CD14-positive monocyte (primary cell): ENCODE measurements around the gene TMEM37. TPM values are rescaled to one million over a fixed set of nuclear protein-coding genes. Genes with fewer than 3 reads are reported as not detected.
A peak's percentile ranks its signal among the peaks of the same experiment; 100 is the strongest.

ENCODE experiments used
- DNase-seq, 3 donors: peaks; one replicate each; pipeline ENCODE4 v3.0.0-alpha.2; 2011 to 2022
- H2AFZ ChIP-seq: 2 replicates; pipeline ENCODE4 v1.6.0; 2012; ENCODE audit warnings: mild to moderate bottlenecking, low read depth, low read length, inconsistent platforms; ENCODE audit not compliant: insufficient read depth, poor library complexity, severe bottlenecking
- H3K27ac ChIP-seq, 2 donors: 1 replicate in 1 of 2; 2 replicates in 1 of 2; pipeline ENCODE4 v1.5.1; 2012 to 2013; ENCODE audit warnings: low read length in 2 of 2, control low read depth in 1 of 2, inconsistent platforms in 1 of 2, low read depth in 1 of 2, mild to moderate bottlenecking in 1 of 2
- H3K27me3 ChIP-seq, 2 donors: one replicate each; pipeline versions ENCODE4 v1.6.0 to v1.6.1; 2011 to 2013; ENCODE audit warnings: low read length in 2 of 2; ENCODE audit not compliant: control insufficient read depth in 2 of 2, insufficient read depth in 2 of 2
- H3K36me3 ChIP-seq, 2 donors: replicated peaks in 1 of 2; 1 replicate in 1 of 2; 2 replicates in 1 of 2; pipeline versions ENCODE4 v1.5.1 to v1.6.1; 2012 to 2013; ENCODE audit warnings: low read length in 2 of 2, control low read depth in 1 of 2, inconsistent platforms in 1 of 2, mild to moderate bottlenecking in 1 of 2; ENCODE audit not compliant: insufficient read depth in 2 of 2, control insufficient read depth in 1 of 2
- H3K4me1 ChIP-seq, 2 donors: 1 replicate in 1 of 2; 2 replicates in 1 of 2; pipeline versions ENCODE4 v1.5.1 to v1.6.1; 2012 to 2013; ENCODE audit warnings: low read length in 2 of 2, control low read depth in 1 of 2, inconsistent platforms in 1 of 2, mild to moderate bottlenecking in 1 of 2, moderate library complexity in 1 of 2; ENCODE audit not compliant: insufficient read depth in 2 of 2, control insufficient read depth in 1 of 2
- H3K4me2 ChIP-seq: replicated peaks from 2 replicates; pipeline ENCODE3; 2012; ENCODE audit warnings: low read length, moderate library complexity, mild to moderate bottlenecking; ENCODE audit not compliant: poor library complexity, severe bottlenecking; ENCODE audit errors: extremely low read depth
- H3K4me3 ChIP-seq, 3 experiments: fragments of 200-600 bp in 1 of 3; sonication (generic) in 1 of 3; replicated peaks in 1 of 3; 1 replicate in 2 of 3; 2 replicates in 1 of 3; pipeline ENCODE4 v1.5.1; 2011 to 2013; ENCODE audit warnings: low read length in 3 of 3, mild to moderate bottlenecking in 3 of 3, control low read depth in 2 of 3, low read depth in 2 of 3, inconsistent platforms in 1 of 3, moderate library complexity in 1 of 3
- H3K79me2 ChIP-seq: 2 replicates; pipeline ENCODE4 v1.6.0; 2012; ENCODE audit warnings: mild to moderate bottlenecking, control low read depth, inconsistent platforms, low read length, moderate library complexity; ENCODE audit not compliant: insufficient read depth
- H3K9ac ChIP-seq: 2 replicates; pipeline ENCODE4 v1.6.0; 2017; ENCODE audit warnings: low read length, mild to moderate bottlenecking; ENCODE audit not compliant: insufficient read depth, poor library complexity, severe bottlenecking
- H3K9me3 ChIP-seq, 2 donors: replicated peaks in 1 of 2; 1 replicate in 1 of 2; 2 replicates in 1 of 2; pipeline versions ENCODE4 v1.5.1 to v1.6.1; 2012 to 2013; ENCODE audit warnings: low read length in 2 of 2, control low read depth in 1 of 2; ENCODE audit not compliant: control insufficient read depth in 1 of 2, insufficient read depth in 1 of 2
- H4K20me1 ChIP-seq: 2 replicates; pipeline ENCODE4 v1.6.0; 2012; ENCODE audit warnings: mild to moderate bottlenecking, low read length, control low read depth, moderate library complexity; ENCODE audit not compliant: insufficient read depth
- H3K27ac Mint-ChIP-seq, 7 donors: one replicate each; pipeline ENCODE4 v1.8.0; 2020; ENCODE audit warnings: mild to moderate bottlenecking in 7 of 7, mixed read lengths in 7 of 7, moderate library complexity in 6 of 7, inconsistent platforms in 2 of 7
- H3K27me3 Mint-ChIP-seq, 3 donors: one replicate each; pipeline ENCODE4 v1.8.0; 2021 to 2022; ENCODE audit warnings: low read depth in 3 of 3, mild to moderate bottlenecking in 3 of 3, mixed read lengths in 3 of 3, moderate library complexity in 3 of 3, inconsistent platforms in 1 of 3
- H3K36me3 Mint-ChIP-seq, 2 donors: one replicate each; pipeline ENCODE4 v1.8.0; 2020; ENCODE audit warnings: mixed read lengths in 2 of 2, inconsistent platforms in 1 of 2, mild to moderate bottlenecking in 1 of 2
- H3K4me1 Mint-ChIP-seq: one replicate; pipeline ENCODE4 v1.8.0; 2020; ENCODE audit warnings: mild to moderate bottlenecking, mixed read lengths
- H3K4me3 Mint-ChIP-seq, 2 donors: one replicate each; pipeline ENCODE4 v1.8.0; 2020; ENCODE audit warnings: mild to moderate bottlenecking in 2 of 2, mixed read lengths in 2 of 2, moderate library complexity in 1 of 2
- H3K9me3 Mint-ChIP-seq, 7 donors: one replicate each; pipeline ENCODE4 v1.8.0; 2020 to 2022; ENCODE audit warnings: mixed read lengths in 7 of 7, mild to moderate bottlenecking in 6 of 7, moderate library complexity in 6 of 7, inconsistent platforms in 2 of 7
- CTCF ChIP-seq: fragments of 200-600 bp; IDR thresholded peaks from one replicate; pipeline ENCODE4 v1.8.0; 2022; ENCODE audit warnings: antibody characterized with exemption, mild to moderate bottlenecking
- WGBS: methylation state at CpG from one replicate; pipeline ENCODE4 v1.1.5; 2013; ENCODE audit warnings: missing lambda C conversion rate; ENCODE audit not compliant: insufficient coverage; 5-methylcytosine and 5-hydroxymethylcytosine counted together
- intact Hi-C, 2 donors: fragments of 100-400 bp; cut with micrococcal nuclease; formaldehyde crosslinking; loops; one replicate each; pipeline versions ENCODE4 v1.15.0 to v1.15.1; 2023
- polyA plus RNA-seq, 3 donors: library from polyadenylated mRNA; depleted of rRNA in 1 of 3; unstranded in 2 of 3; stranded (reverse) in 1 of 3; fragments of 300-500 nt in 2 of 3; fragments of >200 nt in 1 of 3; fragmentation: Illumina TruSeq in 2 of 3; gene quantifications; 1 replicate in 2 of 3; 2 replicates in 1 of 3; pipeline ENCODE4 v1.2.3, GENCODE V29; 2012 to 2021

TMEM37 gene
- polyA plus RNA-seq, 3 donors, result not detected

- H3K27me3 Mint-ChIP-seq, result peaks cover 47 to 61% (median 51%) of the 10 kb centered on the region in 3 donors
- peaks cover 0 to 11% (median 8%) of the 10 kb centered on the region in 7 donors for H3K9me3 Mint-ChIP-seq
- H3K9ac ChIP-seq, result no peak overlapping the region
- H3K36me3 Mint-ChIP-seq, result peaks cover 0 to 3% of the 10 kb centered on the region in 2 donors
- H3K9me3 ChIP-seq, result peaks cover 0 to 5% of the 10 kb centered on the region in 2 donors
- peaks cover 13% of the 10 kb centered on the region for H3K4me1 Mint-ChIP-seq
- intact Hi-C loops, result no loop called here
- DNase-seq, result peak in 2 of 3 donors; percentile 4 to 15
- H3K36me3 ChIP-seq, result no peaks in the 10 kb centered on the region
- peak overlapping the region in 1 of 3 experiments; percentile 62 for H3K4me3 ChIP-seq
- H3K27me3 ChIP-seq, result peaks cover 13 to 46% of the 10 kb centered on the region in 2 donors
- TF ChIP-seq CTCF, result no peak
- peak overlapping the region; percentile 65 for H3K4me2 ChIP-seq
- peaks cover 11 to 17% of the 10 kb centered on the region in 2 donors for H3K4me1 ChIP-seq
- H3K27ac Mint-ChIP-seq, result no peak overlapping the region
- WGBS, result 7% methylated on average over 39 of the region's 53 CpGs
- no peak overlapping the region for H3K27ac ChIP-seq
- H3K4me3 Mint-ChIP-seq, result peak overlapping the region; percentile 66 to 90
- H4K20me1 ChIP-seq, result no peaks in the 10 kb centered on the region
- H2AFZ ChIP-seq, result peak overlapping the region; percentile 50
- no peaks in the 10 kb centered on the region for H3K79me2 ChIP-seq
Measured at GRCh38 chr2:119431976-119432850, 559 bp downstream of the TMEM37 start.

GRCh38 chr2:119432851-119433522 lies 1.3 kb downstream of the TMEM37 start:
- DNase-seq, result no peak
- peaks cover 0 to 11% (median 8%) of the 10 kb centered on the region in 7 donors for H3K9me3 Mint-ChIP-seq
- TF ChIP-seq CTCF, result no peak
- Histone ChIP-seq H3K27me3 (peaks cover 13 to 46% of the 10 kb centered on the region in 2 donors), H3K4me1 (peaks cover 11 to 17% of the 10 kb centered on the region in 2 donors), H3K9ac (no peak overlapping the region), H3K27ac (no peak overlapping the region), H3K36me3 (no peaks in the 10 kb centered on the region), H4K20me1 (no peaks in the 10 kb centered on the region), H3K4me3 (no peak overlapping the region), H2AFZ (no peak overlapping the region), H3K79me2 (no peaks in the 10 kb centered on the region), H3K9me3 (peaks cover 0 to 5% of the 10 kb centered on the region in 2 donors), H3K4me2 (no peak overlapping the region)
- 97% methylated on average over 6 of the region's 17 CpGs for WGBS
- peak overlapping the region in 1 of 2 donors; percentile 90 for H3K4me3 Mint-ChIP-seq
- intact Hi-C loops, result no loop called here
- H3K36me3 Mint-ChIP-seq, result peaks cover 0 to 3% of the 10 kb centered on the region in 2 donors
- no peak overlapping the region for H3K27ac Mint-ChIP-seq
- H3K27me3 Mint-ChIP-seq, result peaks cover 41 to 54% (median 46%) of the 10 kb centered on the region in 3 donors
- peaks cover 13% of the 10 kb centered on the region for H3K4me1 Mint-ChIP-seq
